GM19397 (cell line): ENCODE data around the gene ZACN.

Experiments
- ATAC-seq: cut with Tn5 transposase; IDR thresholded peaks from one replicate; pipeline ENCODE4 v1.9.1; 2021; ENCODE audit warnings: mild to moderate bottlenecking, moderate library complexity; ENCODE audit not compliant: unreplicated experiment

The ZACN gene

DNA sequence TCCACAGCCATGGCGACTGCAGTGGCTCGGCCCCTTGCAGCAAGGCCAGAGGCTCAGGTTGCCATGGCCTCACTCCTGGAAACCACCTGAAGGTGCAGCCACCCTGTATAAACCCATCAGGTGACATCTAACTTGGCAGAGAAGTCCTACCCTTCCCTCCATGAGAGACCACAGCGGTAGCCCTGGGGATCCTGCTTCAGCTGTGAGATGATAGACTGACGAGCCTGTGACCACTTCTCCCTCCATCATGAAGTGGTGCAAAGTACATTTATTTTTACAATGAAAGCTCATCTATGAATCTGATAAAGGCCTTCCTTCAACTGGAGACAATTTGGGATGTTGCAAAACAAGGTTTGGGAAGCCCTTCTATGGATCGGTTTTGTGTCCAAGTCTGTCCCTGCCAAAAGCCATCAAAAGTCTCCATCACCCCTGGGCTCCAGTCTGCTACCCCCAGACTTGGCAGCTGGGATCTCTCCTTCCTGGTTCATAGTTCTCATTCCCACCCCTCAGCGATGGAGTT is 1.8 kb downstream of the ZACN start:
- ATAC-seq: no peak

GRCh38 chr17:76081295-76082210 is 2.6 kb downstream of the ZACN start:
- no peak for ATAC-seq

DNA sequence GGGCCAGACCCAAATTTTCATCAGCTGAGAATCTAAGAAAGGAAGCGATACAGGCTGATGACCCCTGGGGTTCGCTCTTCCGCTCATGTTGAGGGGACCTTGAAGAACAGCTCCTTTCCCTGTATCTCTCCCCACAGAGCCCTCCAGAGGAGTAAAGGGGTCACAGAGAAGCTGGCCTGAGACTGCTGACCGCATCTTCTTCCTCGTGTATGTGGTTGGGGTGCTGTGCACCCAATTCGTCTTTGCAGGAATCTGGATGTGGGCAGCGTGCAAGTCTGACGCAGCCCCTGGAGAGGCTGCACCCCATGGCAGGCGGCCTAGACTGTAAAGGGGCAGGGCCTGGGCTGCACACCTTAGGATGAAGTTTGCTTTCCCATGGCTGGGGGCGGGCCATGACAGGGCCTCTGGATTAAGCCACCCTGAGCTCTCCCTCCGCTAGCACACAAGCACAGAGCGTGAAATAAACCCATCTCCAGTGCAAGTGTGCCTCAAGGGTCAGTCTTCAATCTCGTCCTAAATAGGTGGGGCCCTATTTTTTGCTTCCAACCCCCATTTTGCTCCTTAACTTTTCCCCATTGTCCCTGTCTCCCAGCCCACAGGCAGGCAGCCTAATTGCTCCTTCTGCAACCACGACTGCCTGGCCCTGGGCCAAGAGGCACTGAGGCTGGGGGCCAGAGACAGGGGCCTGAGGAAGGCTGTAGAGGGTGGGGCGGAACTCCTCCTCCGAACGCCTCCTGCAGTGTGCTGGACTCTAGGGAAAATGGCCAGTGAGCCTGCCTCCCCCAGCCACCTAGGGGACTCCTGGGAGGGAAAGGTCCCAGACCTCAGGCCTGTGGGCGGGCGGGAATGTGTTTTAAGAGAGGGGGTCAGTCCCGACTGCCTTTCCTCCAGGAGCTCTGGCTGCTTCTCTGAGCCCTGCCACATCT is 3.6 kb downstream of the ZACN start:
- no peak for ATAC-seq

DNA sequence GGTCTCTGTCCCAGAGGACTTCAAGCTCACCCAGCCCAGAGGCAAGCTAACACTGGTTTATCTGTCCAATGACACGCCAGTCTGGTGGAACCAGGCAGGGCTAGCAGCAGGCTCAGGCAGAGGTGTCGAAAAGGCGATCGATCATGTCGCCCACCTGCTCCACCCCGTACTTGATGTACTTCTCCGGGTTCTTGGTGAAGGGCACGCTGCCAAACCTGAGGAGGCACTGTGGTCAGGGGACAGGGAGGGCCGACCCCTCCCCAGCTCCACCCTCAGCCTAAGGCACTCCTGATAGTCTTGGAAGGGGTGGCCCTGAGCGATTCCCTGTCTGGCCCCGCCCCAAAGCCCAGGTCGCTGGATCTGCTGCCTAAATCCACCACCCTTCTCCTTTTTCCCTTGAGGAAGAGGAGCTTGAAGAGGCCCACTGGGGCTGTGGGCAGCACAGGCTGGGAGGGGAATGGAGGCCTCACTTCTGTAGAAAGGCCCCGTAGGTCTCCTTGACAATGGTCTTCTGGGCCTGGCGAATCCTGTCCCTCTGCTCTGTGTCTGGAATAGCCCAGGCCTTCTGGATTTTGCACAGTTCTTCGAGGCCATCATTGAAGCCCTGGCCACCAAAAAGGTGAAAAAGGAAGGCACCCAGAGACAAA is 4.7 kb downstream of the ZACN start:
- ATAC-seq: no peak

GRCh38 chr17:76085066-76085730 is 6.2 kb downstream of the ZACN start:
- ATAC-seq: no peak

- ATAC-seq: no peak
Observed at GRCh38 chr17:76085731-76086366, 6.9 kb downstream of the ZACN start.

DNA sequence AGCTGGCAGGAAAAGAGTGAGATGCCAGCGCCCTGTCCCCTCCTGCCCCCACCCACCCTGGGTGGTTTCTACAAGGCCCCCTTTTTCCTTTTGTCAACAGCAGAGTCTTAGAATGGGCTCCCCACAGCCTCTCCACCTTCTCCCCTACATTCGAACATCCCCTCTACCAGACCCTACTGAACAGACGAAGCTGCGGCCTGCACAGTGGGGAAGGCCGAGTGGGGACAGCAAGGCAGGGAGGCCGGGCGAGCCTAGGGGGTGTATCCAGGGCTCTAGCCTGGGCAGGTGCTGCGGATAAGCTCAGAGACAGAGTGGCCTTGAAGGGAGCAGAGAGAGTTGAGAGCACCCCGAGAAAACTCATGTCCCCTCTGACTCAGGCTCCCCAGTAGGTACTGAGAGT is 7.4 kb downstream of the ZACN start:
- ATAC-seq: no peak

- no peak for ATAC-seq
Observed at GRCh38 chr17:76087531-76087930, 8.5 kb downstream of the ZACN start.

DNA sequence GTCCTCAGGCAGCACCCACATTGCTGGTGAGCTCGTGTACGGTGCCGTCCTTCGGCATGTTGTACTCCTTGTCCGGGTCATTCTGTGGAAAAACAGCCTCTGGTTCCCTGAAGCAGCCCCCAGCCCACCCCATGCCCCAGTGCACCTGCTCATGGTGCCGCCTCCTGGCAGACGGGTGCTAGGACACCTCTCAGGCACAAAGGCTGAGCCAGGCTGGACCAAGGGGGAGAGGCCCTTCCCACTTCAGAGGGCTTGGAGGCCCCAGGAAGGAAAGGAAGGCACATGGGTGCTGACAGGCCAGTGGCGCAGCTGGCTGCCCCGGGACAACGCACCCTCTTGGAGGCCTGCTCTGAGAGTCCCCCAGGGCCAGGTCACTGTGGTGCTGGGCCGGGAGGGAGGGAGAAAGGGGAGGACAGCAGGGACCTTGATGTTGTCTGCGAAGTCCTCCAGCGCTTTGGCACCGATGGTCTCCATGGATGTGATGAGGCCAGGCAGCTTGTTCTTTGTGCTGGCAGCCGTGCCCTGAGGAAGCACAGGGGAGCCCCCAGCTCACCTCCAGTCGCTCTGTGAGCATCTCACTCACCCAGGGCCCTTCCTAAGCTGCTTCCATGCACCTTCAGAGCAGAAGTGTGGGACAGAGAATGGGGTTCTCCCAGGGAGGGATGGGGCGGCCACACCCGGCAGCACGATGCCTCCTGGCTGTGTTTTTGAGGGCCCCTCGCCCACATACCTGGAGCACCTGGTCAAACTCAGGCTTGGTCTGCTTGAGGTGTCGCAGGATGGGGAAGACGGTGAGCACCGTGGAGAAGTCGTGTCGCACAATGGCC is 9.3 kb downstream of the ZACN start:
- no peak for ATAC-seq

GRCh38 chr17:76088868-76089576 is 10.0 kb downstream of the ZACN start:
- no peak for ATAC-seq

DNA sequence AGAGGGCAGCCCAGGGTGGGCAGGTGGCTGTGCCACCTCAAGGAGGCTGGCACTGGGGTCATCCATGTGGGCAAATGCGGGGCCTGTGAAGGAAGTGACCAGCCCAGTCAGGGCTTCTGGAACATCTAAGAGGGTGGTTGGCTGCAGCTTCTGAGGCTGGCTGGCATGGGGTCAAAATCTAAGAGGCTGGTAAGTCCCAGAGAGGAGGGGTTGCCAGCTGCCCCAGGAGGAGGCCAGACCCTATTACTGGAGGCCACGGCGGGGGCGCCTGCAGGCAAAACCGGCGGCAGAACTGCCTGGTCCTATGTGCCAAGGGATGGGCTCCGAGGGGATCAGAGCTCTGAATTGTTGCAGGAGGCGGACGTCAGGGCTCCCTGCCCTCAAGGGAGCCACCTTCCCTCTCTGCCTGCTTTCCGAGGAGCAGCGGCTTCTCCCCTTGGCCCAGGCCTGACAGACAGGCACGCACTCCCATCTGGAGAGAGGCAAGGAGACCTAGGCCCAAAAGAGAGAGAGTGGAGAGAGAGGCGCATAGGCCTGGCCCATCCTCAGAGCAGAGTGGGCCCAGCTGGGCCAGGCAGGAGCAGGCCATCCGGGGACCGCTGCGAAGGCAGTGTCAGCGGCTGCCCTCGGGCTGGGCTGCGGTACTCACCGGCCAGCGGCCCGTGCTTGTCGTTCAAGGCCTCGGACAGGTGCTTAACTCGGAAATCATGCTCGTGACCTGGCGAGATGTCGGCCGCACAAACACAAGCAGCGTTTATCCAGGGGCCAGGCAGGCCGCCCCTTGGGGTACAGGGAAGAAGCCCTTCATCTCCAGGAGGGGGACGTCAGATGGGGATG is 10.9 kb downstream of the ZACN start:
- ATAC-seq: no peak

DNA sequence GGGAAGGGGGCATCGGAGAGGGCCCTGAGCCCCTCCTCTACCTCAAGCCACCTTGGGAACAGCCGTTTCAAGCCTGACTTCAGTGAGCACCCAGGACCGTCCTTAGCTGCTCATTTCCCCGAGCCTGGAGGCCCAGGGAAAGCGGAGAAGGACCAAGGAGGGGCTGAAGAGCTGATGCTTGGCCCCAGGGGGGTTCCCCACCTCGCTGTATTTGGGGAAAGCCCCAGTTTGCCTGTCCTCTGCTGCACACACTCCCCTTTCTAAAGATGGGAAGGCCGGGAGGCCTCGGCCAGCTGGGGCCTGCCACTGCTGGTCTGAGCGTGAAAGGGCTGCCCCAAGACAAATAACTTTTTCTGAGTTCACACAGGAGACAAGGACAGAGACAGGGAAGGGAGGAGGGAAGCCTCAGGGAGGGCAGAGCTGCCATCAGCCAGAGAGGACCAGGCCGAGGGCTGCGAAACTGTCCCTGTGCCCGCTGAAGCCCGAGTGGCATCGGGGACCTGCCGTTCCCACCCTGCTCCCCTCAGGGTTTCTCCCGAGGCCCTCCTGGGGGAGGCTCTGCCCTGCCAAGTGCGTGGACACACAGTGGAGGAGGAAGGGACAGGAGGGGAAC is 11.6 kb downstream of the ZACN start:
- no peak for ATAC-seq

GRCh38 chr17:76091526-76092286 is 12.7 kb downstream of the ZACN start:
- no peak for ATAC-seq

DNA sequence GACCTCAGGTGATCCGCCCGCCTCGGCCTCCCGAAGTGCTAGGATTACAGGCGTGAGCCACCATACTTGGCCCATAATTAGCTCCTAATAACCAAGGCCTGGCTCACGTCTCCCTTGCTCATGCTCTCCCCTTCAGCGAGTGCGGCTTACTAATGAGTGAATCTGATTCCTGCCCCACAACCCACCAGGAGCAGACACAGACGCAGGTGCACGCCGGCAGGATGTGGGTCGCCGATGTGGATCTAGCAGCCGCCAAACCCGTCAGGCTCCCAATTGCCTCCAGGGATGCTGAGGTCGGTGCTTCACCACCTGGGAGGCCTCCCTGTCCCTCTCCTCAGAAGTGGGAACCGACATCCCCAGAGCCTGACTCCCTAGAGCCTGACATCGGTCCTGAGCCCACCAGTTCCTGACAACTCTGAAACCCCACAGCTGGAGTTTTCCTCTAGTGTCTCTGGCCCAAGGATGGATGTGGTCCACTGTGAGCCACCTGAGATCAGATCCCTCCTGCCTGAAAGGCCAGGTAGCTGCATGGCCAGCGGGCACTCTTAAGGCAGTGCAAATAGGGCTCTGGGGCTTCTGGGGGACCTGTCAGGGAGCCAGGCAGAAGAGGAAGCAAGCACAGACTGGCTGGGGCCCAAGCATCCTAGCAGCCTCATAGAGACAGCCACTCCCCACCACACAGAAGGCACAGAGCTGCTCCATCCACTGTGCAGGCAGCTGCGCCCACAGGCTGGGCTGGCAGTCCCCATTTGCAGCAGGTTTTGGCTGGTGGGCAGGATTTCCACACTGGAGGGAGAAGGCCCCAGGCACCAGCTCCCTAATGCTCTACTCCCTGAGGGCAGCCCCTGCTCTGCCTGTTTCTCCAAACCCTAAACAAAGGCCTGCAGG is 13.8 kb downstream of the ZACN start:
- ATAC-seq: no peak

- no peak for ATAC-seq
Observed at GRCh38 chr17:76094046-76094445, 15.1 kb downstream of the ZACN start.
